Left ventricle myocardium superior (tissue), 1 donor: Measurements from ENCODE around the gene MYCN. TPM values are rescaled to one million over a fixed set of nuclear protein-coding genes. Genes with fewer than 3 reads are reported as not detected.
"Not testable (repeated sequence)": the region's sequence is repeated elsewhere in the genome, so short reads cannot be mapped to it uniquely, and the experiment has no call there.

Experiments
- ATAC-seq: fragments of 200-7000 bp; cut with Tn5 transposase; one replicate; pipeline ENCODE4 v1.9.1; 2020; ENCODE audit warnings: mild to moderate bottlenecking, moderate library complexity
- DNase-seq: peaks from one replicate; pipeline ENCODE4 v3.0.0-alpha.2; 2020
- intact Hi-C: fragments of 100-400 bp; cut with micrococcal nuclease; formaldehyde crosslinking; loops from one replicate; pipeline ENCODE4 v1.11.0; 2022
- long read RNA-seq: library from polyadenylated mRNA; unstranded; transcript quantifications from one replicate; pipeline ENCODE4 v2.0.0, GENCODE V29; 2021
- total RNA-seq: library from RNA; stranded (reverse); fragmentation: NEBNext Ultra II Directional; extraction: Animal tissue kit (Norgen Biotek cat#: 25700); gene quantifications from one replicate; pipeline ENCODE4 v1.2.1, GENCODE V29; 2021
- donor health status: DM: no; HTN: yes; CAD: no; lungs with severe emphysema.

MYCN gene
- total RNA-seq, result 0.45 TPM
- long read RNA-seq, partial matches to known transcripts, result 0 of 1 reads
- long read RNA-seq, other reads (novel, unspliced or antisense), result 1 of 1 reads

GRCh38 chr2:15939854-15940660 is at the start of gene MYCN:
MYCN (plus strand) TSS chr2:15940550; CDS start chr2:15942065, 1,515 bp downstream.
- peak; percentile 47 for ATAC-seq
- intact Hi-C loops, result loop anchor here (10.0 kb wide), 3 partner anchors 305 to 555 kb away; no protein-coding TSS in a partner anchor

GRCh38 chr2:15890936-15891905 is 49.1 kb upstream of the MYCN start:
- intact Hi-C loops, result no loop called here
- peak; percentile 29 for DNase-seq
- peak; percentile 56 for ATAC-seq

More at GRCh38 chr2:15939854-15940660, at the start of gene MYCN:
- DNase-seq, result peak; percentile 53

GRCh38 chr2:15892151-15892880 is 48.0 kb upstream of the MYCN start:
- DNase-seq, result peak; percentile 59
- peak; percentile 31 for ATAC-seq
- intact Hi-C loops, result no loop called here

- no peak for DNase-seq
- intact Hi-C loops, result no loop called here
- no peak for ATAC-seq
Observed at GRCh38 chr2:15893085-15893484, 47.3 kb upstream of the MYCN start.

- intact Hi-C loops, result no loop called here
- ATAC-seq (no peak), DNase-seq (no peak)
Observed at GRCh38 chr2:15893689-15894480, 46.5 kb upstream of the MYCN start.

- intact Hi-C loops, result no loop called here
- ATAC-seq (no peak), DNase-seq (no peak)
Observed at GRCh38 chr2:15894481-15895144, 45.7 kb upstream of the MYCN start.

- ATAC-seq (no peak), DNase-seq (no peak)
- intact Hi-C loops, result no loop called here
Observed at GRCh38 chr2:15895615-15896469, 44.5 kb upstream of the MYCN start.

- intact Hi-C loops, result no loop called here
- ATAC-seq (no peak), DNase-seq (no peak)
Observed at GRCh38 chr2:15896859-15897258, 43.5 kb upstream of the MYCN start.

GRCh38 chr2:15897431-15898098 is 42.8 kb upstream of the MYCN start:
- no peak for DNase-seq
- no peak for ATAC-seq
- intact Hi-C loops, result no loop called here

GRCh38 chr2:15899327-15899612 is 41.1 kb upstream of the MYCN start:
- no peak for DNase-seq
- ATAC-seq, result no peak
- intact Hi-C loops, result no loop called here

- intact Hi-C loops, result no loop called here
- DNase-seq (no peak), ATAC-seq (no peak)
Observed at GRCh38 chr2:15899751-15900493, 40.4 kb upstream of the MYCN start.

GRCh38 chr2:15901095-15901807 is 39.1 kb upstream of the MYCN start:
- ATAC-seq (no peak), DNase-seq (no peak)
- intact Hi-C loops, result no loop called here

GRCh38 chr2:15901808-15902130 is 38.6 kb upstream of the MYCN start:
- intact Hi-C loops, result no loop called here
- ATAC-seq, result no peak
- no peak for DNase-seq

GRCh38 chr2:15903910-15904309 is 36.4 kb upstream of the MYCN start:
- DNase-seq, intact Hi-C loops, ATAC-seq: not testable (repeated sequence)

GRCh38 chr2:15905267-15905645 is 35.1 kb upstream of the MYCN start:
- intact Hi-C loops, result no loop called here
- DNase-seq, result no peak
- no peak for ATAC-seq
